Panc1 (cell line): ENCODE data around the gene BRK1. TPM values are rescaled to one million over a fixed set of nuclear protein-coding genes. Genes with fewer than 3 reads are reported as not detected.

Source experiments
- ATAC-seq: fragments of 200-7000 bp; cut with Tn5 transposase; 2 replicates; pipeline ENCODE4 v1.9.1; 2020; ENCODE audit warnings: mild to moderate bottlenecking, moderate library complexity
- BruUV-seq: library from RNA; stranded (reverse); fragments of 400-500 nt; replicated peaks from 2 replicates; lab custom pipeline; 2021; lab: Mats Ljungman, UMichigan
- CTCF ChIA-PET: fragments of 300-600 bp; sonication (Branson Sonifier 250); formaldehyde crosslinking; loops from one replicate; lab custom pipeline; 2022; ENCODE audit warnings: antibody characterized with exemption; lab: Charles Lee
- POLR2A ChIA-PET: fragments of 300-600 bp; sonication (Branson Sonifier 250); formaldehyde crosslinking; loops from one replicate; lab custom pipeline; 2022; ENCODE audit warnings: antibody characterized with exemption; lab: Charles Lee
- DNase-seq: peaks from one replicate; pipeline ENCODE4 v3.0.0-alpha.2; 2010; ENCODE audit warnings: low read depth, low spot score
- H3K27ac ChIP-seq: 2 replicates; pipeline ENCODE4 v1.5.1; 2011; ENCODE audit warnings: mild to moderate bottlenecking, low read length, inconsistent platforms
- H3K27me3 ChIP-seq: fragments of 200-500 bp; sonication (Bioruptor generic); 2 replicates; pipeline ENCODE4 v1.6.0; 2014; ENCODE audit warnings: low read length, inconsistent platforms; ENCODE audit not compliant: control insufficient read depth, insufficient read depth
- H3K36me3 ChIP-seq: fragments of 200-500 bp; sonication (Bioruptor generic); 2 replicates; pipeline ENCODE4 v1.5.1; 2014; ENCODE audit warnings: inconsistent platforms, mild to moderate bottlenecking, low read length, moderate library complexity; ENCODE audit not compliant: control insufficient read depth, insufficient read depth
- H3K4me1 ChIP-seq: 2 replicates; pipeline ENCODE4 v1.5.1; 2011; ENCODE audit warnings: inconsistent platforms, mild to moderate bottlenecking, low read length, moderate library complexity; ENCODE audit not compliant: control insufficient read depth, insufficient read depth
- H3K4me3 ChIP-seq, 2 experiments: 2 replicates each; pipeline ENCODE4 v1.5.1; 2011 to 2012; ENCODE audit warnings: low read depth in 2 of 2, low read length in 2 of 2, mild to moderate bottlenecking in 2 of 2, inconsistent platforms in 1 of 2, moderate library complexity in 1 of 2
- H3K9me3 ChIP-seq: fragments of 200-500 bp; sonication (Bioruptor generic); 2 replicates; pipeline ENCODE4 v1.5.1; 2014; ENCODE audit warnings: low read depth, mild to moderate bottlenecking, inconsistent platforms, low read length, moderate library complexity; ENCODE audit not compliant: control insufficient read depth, insufficient read depth
- POLR2AphosphoS5 ChIP-seq: IDR thresholded peaks from 2 replicates; pipeline ENCODE4 v1.6.1; 2012; ENCODE audit warnings: mild to moderate bottlenecking, low read depth, low read length, moderate library complexity
- SIN3A ChIP-seq: IDR thresholded peaks from 2 replicates; pipeline ENCODE4 v1.6.1; 2012; ENCODE audit warnings: low read depth, mild to moderate bottlenecking, low read length, moderate library complexity, borderline replicate concordance; ENCODE audit not compliant: insufficient read depth
- TCF7L2 ChIP-seq: IDR thresholded peaks from 2 replicates; pipeline ENCODE4 v1.6.1; 2011; ENCODE audit warnings: mild to moderate bottlenecking, low read depth, low read length, inconsistent platforms
- in situ Hi-C: cut with HindIII; loops from 2 replicates; pipeline ENCODE4 v1.10.0; 2016; ENCODE audit warnings: low sequenced_read_pairs, low pct_unique_long_range_greater_than_20kb
- intact Hi-C: fragments of 100-400 bp; cut with micrococcal nuclease; formaldehyde crosslinking; loops from one replicate; pipeline ENCODE4 v1.10.0; 2022; ENCODE audit not compliant: unreplicated experiment
- total RNA-seq: library from RNA; stranded (reverse); gene quantifications from one replicate; pipeline ENCODE4 v1.2.1, GENCODE V29; 2021; ENCODE audit not compliant: unreplicated experiment
- TF ChIP-seq, protein P1 (sequence below): fragments of 450-650 bp; IDR thresholded peaks from 2 replicates; pipeline ENCODE4 v1.5.1; 2017; ENCODE audit warnings: mild to moderate bottlenecking
- TF ChIP-seq, protein P2 (sequence below), 2 experiments: IDR thresholded peaks; 2 replicates each; pipeline ENCODE4 v1.6.1; 2011 to 2012; ENCODE audit warnings: low read depth in 2 of 2, control low read depth in 1 of 2, low read length in 1 of 2, mild to moderate bottlenecking in 1 of 2, moderate library complexity in 1 of 2; ENCODE audit not compliant: insufficient read depth in 1 of 2

The BRK1 gene
- total RNA-seq, 1 experiment from 2014 or later = 81.9 TPM

- ChIA-PET CTCF (interaction anchor here (0.7 to 1.1 kb wide), 2 partner anchors 57 to 230 kb away, joined by 3 to 10 read pairs; no protein-coding TSS in a partner anchor), POLR2A (no interaction called here)
- TF ChIP-seq, protein P1, sequence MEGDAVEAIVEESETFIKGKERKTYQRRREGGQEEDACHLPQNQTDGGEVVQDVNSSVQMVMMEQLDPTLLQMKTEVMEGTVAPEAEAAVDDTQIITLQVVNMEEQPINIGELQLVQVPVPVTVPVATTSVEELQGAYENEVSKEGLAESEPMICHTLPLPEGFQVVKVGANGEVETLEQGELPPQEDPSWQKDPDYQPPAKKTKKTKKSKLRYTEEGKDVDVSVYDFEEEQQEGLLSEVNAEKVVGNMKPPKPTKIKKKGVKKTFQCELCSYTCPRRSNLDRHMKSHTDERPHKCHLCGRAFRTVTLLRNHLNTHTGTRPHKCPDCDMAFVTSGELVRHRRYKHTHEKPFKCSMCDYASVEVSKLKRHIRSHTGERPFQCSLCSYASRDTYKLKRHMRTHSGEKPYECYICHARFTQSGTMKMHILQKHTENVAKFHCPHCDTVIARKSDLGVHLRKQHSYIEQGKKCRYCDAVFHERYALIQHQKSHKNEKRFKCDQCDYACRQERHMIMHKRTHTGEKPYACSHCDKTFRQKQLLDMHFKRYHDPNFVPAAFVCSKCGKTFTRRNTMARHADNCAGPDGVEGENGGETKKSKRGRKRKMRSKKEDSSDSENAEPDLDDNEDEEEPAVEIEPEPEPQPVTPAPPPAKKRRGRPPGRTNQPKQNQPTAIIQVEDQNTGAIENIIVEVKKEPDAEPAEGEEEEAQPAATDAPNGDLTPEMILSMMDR = peak; percentile 92
- TF ChIP-seq TCF7L2 = no peak
- peak; percentile 79; the same call in 1 of the 2 replicates for TF ChIP-seq SIN3A
- TF ChIP-seq, protein P2, sequence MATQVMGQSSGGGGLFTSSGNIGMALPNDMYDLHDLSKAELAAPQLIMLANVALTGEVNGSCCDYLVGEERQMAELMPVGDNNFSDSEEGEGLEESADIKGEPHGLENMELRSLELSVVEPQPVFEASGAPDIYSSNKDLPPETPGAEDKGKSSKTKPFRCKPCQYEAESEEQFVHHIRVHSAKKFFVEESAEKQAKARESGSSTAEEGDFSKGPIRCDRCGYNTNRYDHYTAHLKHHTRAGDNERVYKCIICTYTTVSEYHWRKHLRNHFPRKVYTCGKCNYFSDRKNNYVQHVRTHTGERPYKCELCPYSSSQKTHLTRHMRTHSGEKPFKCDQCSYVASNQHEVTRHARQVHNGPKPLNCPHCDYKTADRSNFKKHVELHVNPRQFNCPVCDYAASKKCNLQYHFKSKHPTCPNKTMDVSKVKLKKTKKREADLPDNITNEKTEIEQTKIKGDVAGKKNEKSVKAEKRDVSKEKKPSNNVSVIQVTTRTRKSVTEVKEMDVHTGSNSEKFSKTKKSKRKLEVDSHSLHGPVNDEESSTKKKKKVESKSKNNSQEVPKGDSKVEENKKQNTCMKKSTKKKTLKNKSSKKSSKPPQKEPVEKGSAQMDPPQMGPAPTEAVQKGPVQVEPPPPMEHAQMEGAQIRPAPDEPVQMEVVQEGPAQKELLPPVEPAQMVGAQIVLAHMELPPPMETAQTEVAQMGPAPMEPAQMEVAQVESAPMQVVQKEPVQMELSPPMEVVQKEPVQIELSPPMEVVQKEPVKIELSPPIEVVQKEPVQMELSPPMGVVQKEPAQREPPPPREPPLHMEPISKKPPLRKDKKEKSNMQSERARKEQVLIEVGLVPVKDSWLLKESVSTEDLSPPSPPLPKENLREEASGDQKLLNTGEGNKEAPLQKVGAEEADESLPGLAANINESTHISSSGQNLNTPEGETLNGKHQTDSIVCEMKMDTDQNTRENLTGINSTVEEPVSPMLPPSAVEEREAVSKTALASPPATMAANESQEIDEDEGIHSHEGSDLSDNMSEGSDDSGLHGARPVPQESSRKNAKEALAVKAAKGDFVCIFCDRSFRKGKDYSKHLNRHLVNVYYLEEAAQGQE (IDR thresholded peaks at IDR 0.05; ENCODE audit: insufficient read depth in 1 of 2, low read depth in 2 of 2, low read length in 1 of 2) = no peak
- peak; percentile 77 for TF ChIP-seq POLR2AphosphoS5
- H3K27me3 ChIP-seq = no peaks in the 10 kb centered on the region
- ATAC-seq (peak; percentile 92), DNase-seq (no peak)
- H3K27ac ChIP-seq = peak within 1 kb of the TSS; percentile 85; the same call in 1 of the 2 replicates
- no peaks in the 10 kb centered on the region for H3K36me3 ChIP-seq
- no peaks in the 10 kb centered on the region for H3K9me3 ChIP-seq
- in situ Hi-C loops (loop anchor here (10.0 kb wide), 1 partner anchor 80 kb away; the partner anchor contains the start of gene TATDN2), intact Hi-C loops (no loop called here)
- BruUV-seq = no TSS peak
- peaks cover 11% of the 10 kb centered on the region for H3K4me1 ChIP-seq
- peak within 1 kb of the TSS; percentile 66 to 80 for H3K4me3 ChIP-seq
Measured at GRCh38 chr3:10164546-10165393, 49.3 kb downstream of the BRK1 start, which contains the start of gene IRAK2. TSS of gene IRAK2 (plus strand) at chr3:10164919. CDS start at chr3:10164955, 36 bp downstream.

DNA sequence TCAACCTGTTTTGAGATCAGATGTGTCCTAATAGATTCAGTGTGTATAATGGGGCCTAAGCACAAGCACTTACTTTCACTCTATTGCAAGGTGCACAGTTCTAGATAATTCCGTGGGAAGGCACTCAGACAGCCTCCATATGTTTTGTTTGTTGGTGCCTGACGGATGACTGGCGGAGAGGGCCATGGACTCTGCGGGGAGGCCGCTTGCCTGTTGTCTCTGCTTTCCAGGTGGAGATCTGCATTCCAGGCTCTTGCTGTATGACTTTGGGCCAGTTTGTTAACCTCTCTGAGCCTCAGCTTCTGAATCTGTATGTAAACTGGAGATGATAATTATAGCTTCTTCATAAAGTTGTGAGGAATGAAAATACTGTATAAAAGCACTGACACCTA, 50.7 kb downstream of the BRK1 start:
- H3K4me3 ChIP-seq = peak overlapping the region; percentile 66 to 80
- H3K36me3 ChIP-seq = no peaks in the 10 kb centered on the region
- H3K27me3 ChIP-seq = no peaks in the 10 kb centered on the region
- TSS peak; percentile 74 for BruUV-seq
- in situ Hi-C loops (loop anchor here (10.0 kb wide), 1 partner anchor 79 kb away; the partner anchor contains the start of gene TATDN2), intact Hi-C loops (no loop called here)
- no peaks in the 10 kb centered on the region for H3K9me3 ChIP-seq
- CTCF ChIA-PET = interaction anchor here (0.6 to 0.7 kb wide), 3 partner anchors 14 to 245 kb away, joined by 5 to 12 read pairs (median 10); no protein-coding TSS in a partner anchor
- POLR2A ChIA-PET = interaction anchor here (0.7 kb wide), 1 partner anchor 38 kb away, joined by 10 read pairs; no protein-coding TSS in a partner anchor
- peak overlapping the region; percentile 85 for H3K27ac ChIP-seq
- H3K4me1 ChIP-seq = peaks cover 19% of the 10 kb centered on the region
- TF ChIP-seq, protein P2 (IDR thresholded peaks at IDR 0.05; ENCODE audit: insufficient read depth in 1 of 2, low read depth in 2 of 2, low read length in 1 of 2) = no peak
- no peak for TF ChIP-seq POLR2AphosphoS5
- TF ChIP-seq, protein P1 = no peak
- TF ChIP-seq TCF7L2 = no peak
- no peak for TF ChIP-seq SIN3A
- DNase-seq = no peak
- ATAC-seq = no peak
